ENCODE measurements around the gene PCNX1.

PCNX1 gene

DNA sequence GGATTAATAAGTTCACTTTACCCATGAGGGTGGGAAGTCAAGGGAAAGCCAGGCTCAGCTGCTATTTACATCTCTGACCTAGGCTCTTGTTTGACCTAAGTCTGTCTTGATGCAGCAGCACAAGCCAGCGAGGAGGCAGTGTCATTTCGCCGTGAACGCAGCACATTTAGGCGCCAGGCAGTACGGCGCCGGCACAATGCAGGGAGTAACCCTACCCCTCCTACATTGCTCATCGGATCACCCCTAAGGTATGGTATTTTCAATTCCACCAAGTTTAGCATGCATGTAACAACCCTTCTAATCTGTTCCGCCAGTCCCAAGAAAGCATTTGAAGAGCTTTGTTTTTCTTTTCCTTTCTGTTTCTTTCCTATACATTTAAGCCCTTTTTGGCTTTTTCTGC is 81.2 kb downstream of the PCNX1 start:
- no peak overlapping the region for H3K4me3 ChIP-seq (ENCODE audit: low read depth, low read length)

DNA sequence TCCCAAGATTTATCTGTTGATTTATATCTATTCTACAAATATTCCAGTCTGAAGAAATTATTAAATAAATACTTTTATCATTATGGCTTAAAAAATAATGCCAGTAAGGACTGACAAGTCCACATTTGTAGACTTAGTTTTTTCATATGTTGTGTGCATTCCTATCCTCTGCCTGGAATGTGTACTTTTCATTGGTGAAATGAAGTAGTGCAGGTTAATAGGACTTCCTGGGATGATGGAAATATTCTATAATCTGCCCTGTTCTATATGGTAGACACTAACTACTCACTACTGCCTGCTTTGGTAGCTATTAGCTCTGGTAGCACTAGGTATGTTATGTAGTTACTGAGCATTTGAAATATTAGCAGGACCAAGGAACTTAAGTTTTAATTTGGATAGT is 86.7 kb downstream of the PCNX1 start:
- TF ChIP-seq, protein P1, sequence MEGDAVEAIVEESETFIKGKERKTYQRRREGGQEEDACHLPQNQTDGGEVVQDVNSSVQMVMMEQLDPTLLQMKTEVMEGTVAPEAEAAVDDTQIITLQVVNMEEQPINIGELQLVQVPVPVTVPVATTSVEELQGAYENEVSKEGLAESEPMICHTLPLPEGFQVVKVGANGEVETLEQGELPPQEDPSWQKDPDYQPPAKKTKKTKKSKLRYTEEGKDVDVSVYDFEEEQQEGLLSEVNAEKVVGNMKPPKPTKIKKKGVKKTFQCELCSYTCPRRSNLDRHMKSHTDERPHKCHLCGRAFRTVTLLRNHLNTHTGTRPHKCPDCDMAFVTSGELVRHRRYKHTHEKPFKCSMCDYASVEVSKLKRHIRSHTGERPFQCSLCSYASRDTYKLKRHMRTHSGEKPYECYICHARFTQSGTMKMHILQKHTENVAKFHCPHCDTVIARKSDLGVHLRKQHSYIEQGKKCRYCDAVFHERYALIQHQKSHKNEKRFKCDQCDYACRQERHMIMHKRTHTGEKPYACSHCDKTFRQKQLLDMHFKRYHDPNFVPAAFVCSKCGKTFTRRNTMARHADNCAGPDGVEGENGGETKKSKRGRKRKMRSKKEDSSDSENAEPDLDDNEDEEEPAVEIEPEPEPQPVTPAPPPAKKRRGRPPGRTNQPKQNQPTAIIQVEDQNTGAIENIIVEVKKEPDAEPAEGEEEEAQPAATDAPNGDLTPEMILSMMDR (IDR thresholded peaks at IDR 0.05; ENCODE audit: low read depth, low read length): no peak
- H3K4me3 ChIP-seq (ENCODE audit: low read depth, low read length): no peak overlapping the region

More for the DNA sequence above, 81.2 kb downstream of the PCNX1 start:
- TF ChIP-seq, protein P1 (IDR thresholded peaks at IDR 0.05; ENCODE audit: low read depth, low read length): no peak

DNA sequence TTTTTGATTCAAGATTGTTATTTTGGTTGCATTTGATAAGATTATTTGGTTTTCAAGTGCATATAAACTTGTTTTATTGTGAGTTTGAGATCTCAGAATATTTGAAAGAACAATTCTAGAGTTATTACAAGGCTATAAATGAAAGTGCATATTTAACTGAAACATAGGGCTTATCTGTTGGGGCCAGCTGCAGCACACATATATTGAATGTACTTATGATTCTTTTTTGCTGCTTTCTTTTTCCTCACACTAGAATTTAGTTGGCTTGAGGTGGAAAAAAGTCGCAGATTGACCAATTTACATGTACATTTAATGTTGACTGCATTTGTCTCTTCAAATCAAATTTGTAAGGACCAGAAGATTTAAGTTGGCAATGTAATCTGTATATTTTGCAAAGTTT is 88.0 kb downstream of the PCNX1 start:
- TF ChIP-seq, protein P1 (IDR thresholded peaks at IDR 0.05; ENCODE audit: low read depth, low read length): no peak
- no peak overlapping the region for H3K4me3 ChIP-seq (ENCODE audit: low read depth, low read length)

DNA sequence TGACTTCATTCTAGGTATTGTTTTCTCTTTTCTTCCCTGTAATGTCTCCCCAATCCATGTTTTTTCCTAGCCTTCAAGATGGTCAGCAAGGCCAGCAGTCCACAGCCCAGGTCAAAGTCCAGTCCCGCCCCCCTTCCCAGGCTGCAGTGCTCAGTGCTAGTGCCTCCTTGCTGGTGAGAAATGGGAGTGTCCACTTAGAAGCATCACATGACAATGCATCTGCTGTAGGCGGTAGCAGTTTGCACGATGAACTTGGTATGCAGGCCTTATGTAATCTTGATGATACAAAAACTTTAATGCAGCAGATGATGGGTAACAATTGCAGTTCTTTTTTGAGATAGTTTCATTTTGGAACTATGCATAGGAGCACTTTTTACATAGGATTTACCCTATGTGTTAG is 88.4 kb downstream of the PCNX1 start:
- no peak overlapping the region for H3K4me3 ChIP-seq (ENCODE audit: low read depth, low read length)
- TF ChIP-seq, protein P1 (IDR thresholded peaks at IDR 0.05; ENCODE audit: low read depth, low read length): no peak

DNA sequence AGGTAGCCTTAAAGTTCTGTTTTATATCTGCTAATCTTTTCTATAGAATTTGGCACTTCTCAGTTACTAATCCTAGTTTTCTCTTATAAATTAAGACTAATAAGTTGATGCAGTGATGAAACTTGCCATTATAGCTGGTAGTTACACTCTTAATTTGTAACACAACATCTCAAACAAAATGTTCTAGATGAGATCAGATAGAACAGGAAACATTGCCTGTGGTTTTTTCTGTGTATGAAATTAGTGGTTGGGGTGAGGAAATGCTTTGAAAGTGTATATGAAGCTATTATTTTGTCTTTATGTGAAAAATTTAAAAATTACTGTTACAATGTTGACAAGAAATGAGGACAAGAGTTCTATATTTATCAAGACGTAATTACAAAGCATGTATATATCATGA is 91.9 kb downstream of the PCNX1 start:
- TF ChIP-seq, protein P1 (IDR thresholded peaks at IDR 0.05; ENCODE audit: low read depth, low read length): no peak
- H3K4me3 ChIP-seq (ENCODE audit: low read depth, low read length): no peak overlapping the region

DNA sequence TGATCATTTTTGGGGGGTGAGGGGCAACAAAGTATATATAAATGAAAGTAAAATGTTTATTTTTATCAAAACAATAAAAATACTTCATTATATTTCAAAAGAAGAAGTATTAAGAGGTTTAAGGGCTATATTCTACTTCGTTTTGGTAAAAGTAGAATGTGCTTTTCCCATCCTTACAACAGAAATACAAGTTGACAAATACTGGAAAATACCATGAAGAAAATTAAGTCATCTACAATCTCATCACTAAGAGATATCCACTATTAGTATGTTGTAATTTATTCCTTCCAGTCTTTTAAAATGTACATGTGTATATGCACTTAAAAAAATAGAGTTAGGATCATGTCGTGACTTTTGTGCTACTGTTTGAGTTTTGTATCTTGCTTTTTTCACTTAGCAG is 92.8 kb downstream of the PCNX1 start:
- TF ChIP-seq, protein P1 (IDR thresholded peaks at IDR 0.05; ENCODE audit: low read depth, low read length): no peak
- no peak overlapping the region for H3K4me3 ChIP-seq (ENCODE audit: low read depth, low read length)

DNA sequence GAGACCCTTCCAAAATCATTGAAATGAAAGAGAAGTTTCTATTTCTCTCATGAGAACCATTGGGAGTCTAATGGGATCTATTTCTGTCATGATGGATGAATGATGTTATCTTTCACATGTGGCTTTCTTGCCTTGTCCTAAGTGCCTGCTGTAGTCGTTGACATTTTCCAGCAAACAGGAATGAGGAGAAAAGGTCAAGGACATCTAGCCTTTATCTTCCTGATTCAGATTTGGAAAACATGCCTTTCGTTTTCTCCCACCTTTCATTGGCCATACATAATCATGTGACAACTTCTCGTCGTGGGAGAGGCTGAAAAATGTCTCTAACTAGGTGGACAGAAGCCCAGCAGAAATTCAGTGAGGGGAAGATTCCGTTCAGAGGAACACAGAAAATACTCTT is 94.5 kb downstream of the PCNX1 start:
- no peak overlapping the region for H3K4me3 ChIP-seq (ENCODE audit: low read depth, low read length)
- TF ChIP-seq, protein P1 (IDR thresholded peaks at IDR 0.05; ENCODE audit: low read depth, low read length): no peak
